Neural progenitor cell (in vitro differentiated cells): ENCODE data around the gene DLG2. TPM values are rescaled to one million over a fixed set of nuclear protein-coding genes. Genes with fewer than 3 reads are reported as not detected.

ENCODE experiments used
- DNase-seq: peaks from one replicate; pipeline ENCODE4 v3.0.0-alpha.2; 2016; ENCODE audit warnings: low spot score
- H2AFZ ChIP-seq: fragments of 200-600 bp; sonication (generic); replicated peaks from 2 replicates; pipeline ENCODE4 v1.6.1; 2016; ENCODE audit warnings: antibody characterized with exemption
- H3F3A ChIP-seq: fragments of 200-600 bp; sonication (generic); 2 replicates; pipeline ENCODE4 v1.6.1; 2016; ENCODE audit warnings: antibody characterized with exemption, low read depth
- H3K27ac ChIP-seq: fragments of 200-600 bp; sonication (generic); 2 replicates; pipeline ENCODE4 v1.5.1; 2016; ENCODE audit warnings: mild to moderate bottlenecking
- H3K27me3 ChIP-seq: fragments of 200-600 bp; sonication (generic); 2 replicates; pipeline ENCODE4 v1.6.1; 2016; ENCODE audit warnings: mild to moderate bottlenecking, moderate library complexity
- H3K36me3 ChIP-seq: fragments of 200-600 bp; sonication (generic); 2 replicates; pipeline ENCODE4 v1.5.1; 2016
- H3K4me1 ChIP-seq: fragments of 200-600 bp; sonication (generic); 2 replicates; pipeline ENCODE4 v1.6.1; 2016; ENCODE audit warnings: mixed run types
- H3K4me2 ChIP-seq: fragments of 200-600 bp; sonication (generic); 2 replicates; pipeline ENCODE4 v1.6.1; 2016
- H3K4me3 ChIP-seq: fragments of 200-600 bp; sonication (generic); 2 replicates; pipeline ENCODE4 v1.5.1; 2016
- H3K79me2 ChIP-seq: fragments of 200-600 bp; sonication (generic); 2 replicates; pipeline ENCODE4 v1.6.1; 2016; ENCODE audit warnings: low read depth
- H3K9ac ChIP-seq: fragments of 200-600 bp; sonication (generic); 2 replicates; pipeline ENCODE4 v1.6.1; 2016
- H3K9me3 ChIP-seq: fragments of 200-600 bp; sonication (generic); 2 replicates; pipeline ENCODE4 v1.5.1; 2016; ENCODE audit warnings: low read depth
- H4K20me1 ChIP-seq: fragments of 200-600 bp; sonication (generic); 2 replicates; pipeline ENCODE4 v1.6.1; 2016; ENCODE audit warnings: low read depth
- H3K27ac Mint-ChIP-seq: 3 replicates; pipeline ENCODE4 v1.8.0; 2021; ENCODE audit warnings: mixed read lengths
- H3K27me3 Mint-ChIP-seq: 2 replicates; pipeline ENCODE4 v1.8.0; 2022; ENCODE audit warnings: low read depth, mild to moderate bottlenecking, inconsistent platforms, moderate library complexity, mixed read lengths; ENCODE audit not compliant: insufficient read depth
- H3K36me3 Mint-ChIP-seq: 3 replicates; pipeline ENCODE4 v1.8.0; 2021; ENCODE audit warnings: mixed read lengths
- H3K4me1 Mint-ChIP-seq: 3 replicates; pipeline ENCODE4 v1.8.0; 2021; ENCODE audit warnings: mixed read lengths
- H3K4me3 Mint-ChIP-seq: 3 replicates; pipeline ENCODE4 v1.8.0; 2021; ENCODE audit warnings: mild to moderate bottlenecking, moderate library complexity, mixed read lengths
- H3K9me3 Mint-ChIP-seq: 3 replicates; pipeline ENCODE4 v1.8.0; 2020; ENCODE audit warnings: mixed read lengths
- EZH2 ChIP-seq: fragments of 200-600 bp; sonication (generic); IDR thresholded peaks from 2 replicates; pipeline ENCODE4 v1.6.1; 2017; ENCODE audit warnings: antibody characterized with exemption, mild to moderate bottlenecking, moderate library complexity
- EZH2phosphoT487 ChIP-seq: fragments of 200-600 bp; sonication (generic); IDR thresholded peaks from 2 replicates; pipeline ENCODE4 v1.6.1; 2017; ENCODE audit warnings: antibody characterized with exemption
- total RNA-seq: library from RNA; depleted of rRNA; stranded (reverse); fragments of >200 nt; gene quantifications from 2 replicates; pipeline ENCODE4 v1.2.3, GENCODE V29; 2015; ENCODE audit warnings: low replicate concordance
- TF ChIP-seq, protein P1 (sequence below): fragments of 200-600 bp; sonication (generic); IDR thresholded peaks from 2 replicates; pipeline ENCODE4 v1.5.1; 2017; ENCODE audit warnings: antibody characterized with exemption, mild to moderate bottlenecking

The DLG2 gene
- total RNA-seq, 1 donor from 2014 or later, result 7.5 TPM

DNA sequence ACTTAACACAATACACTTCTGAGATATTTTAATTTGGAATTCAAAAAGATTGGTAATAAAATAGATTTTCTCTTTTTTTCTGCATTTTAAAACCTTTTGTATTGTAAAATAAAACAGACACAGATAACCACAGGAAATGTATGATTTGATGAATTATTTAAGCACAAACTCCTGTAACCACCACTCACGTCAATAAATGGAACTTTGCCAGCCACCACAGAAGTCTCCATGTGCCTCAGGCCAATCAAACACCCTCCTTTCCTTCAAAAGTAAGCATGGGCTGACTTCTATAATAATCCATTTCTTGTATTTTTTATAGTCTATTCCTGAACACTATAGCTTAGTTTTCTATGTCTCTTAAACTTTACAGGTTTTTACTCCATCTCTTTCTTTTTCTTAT is 721.7 kb downstream of the DLG2 start:
- H3K4me2 ChIP-seq, result no peak overlapping the region
- H3K9me3 ChIP-seq, result no peaks in the 10 kb centered on the region
- H2AFZ ChIP-seq, result no peak overlapping the region
- no peak overlapping the region for H3K9ac ChIP-seq
- peaks cover 9% of the 10 kb centered on the region for H3F3A ChIP-seq
- no peaks in the 10 kb centered on the region for H3K79me2 ChIP-seq
- no peaks in the 10 kb centered on the region for H3K27me3 Mint-ChIP-seq
- no peaks in the 10 kb centered on the region for H4K20me1 ChIP-seq
- H3K4me1 Mint-ChIP-seq, result peaks cover 7% of the 10 kb centered on the region
- DNase-seq, result no peak
- H3K4me3 ChIP-seq, result no peak overlapping the region
- H3K4me1 ChIP-seq, result peaks cover 15% of the 10 kb centered on the region
- TF ChIP-seq, protein P1, sequence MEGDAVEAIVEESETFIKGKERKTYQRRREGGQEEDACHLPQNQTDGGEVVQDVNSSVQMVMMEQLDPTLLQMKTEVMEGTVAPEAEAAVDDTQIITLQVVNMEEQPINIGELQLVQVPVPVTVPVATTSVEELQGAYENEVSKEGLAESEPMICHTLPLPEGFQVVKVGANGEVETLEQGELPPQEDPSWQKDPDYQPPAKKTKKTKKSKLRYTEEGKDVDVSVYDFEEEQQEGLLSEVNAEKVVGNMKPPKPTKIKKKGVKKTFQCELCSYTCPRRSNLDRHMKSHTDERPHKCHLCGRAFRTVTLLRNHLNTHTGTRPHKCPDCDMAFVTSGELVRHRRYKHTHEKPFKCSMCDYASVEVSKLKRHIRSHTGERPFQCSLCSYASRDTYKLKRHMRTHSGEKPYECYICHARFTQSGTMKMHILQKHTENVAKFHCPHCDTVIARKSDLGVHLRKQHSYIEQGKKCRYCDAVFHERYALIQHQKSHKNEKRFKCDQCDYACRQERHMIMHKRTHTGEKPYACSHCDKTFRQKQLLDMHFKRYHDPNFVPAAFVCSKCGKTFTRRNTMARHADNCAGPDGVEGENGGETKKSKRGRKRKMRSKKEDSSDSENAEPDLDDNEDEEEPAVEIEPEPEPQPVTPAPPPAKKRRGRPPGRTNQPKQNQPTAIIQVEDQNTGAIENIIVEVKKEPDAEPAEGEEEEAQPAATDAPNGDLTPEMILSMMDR, result no peak
- TF ChIP-seq EZH2, result no peak
- TF ChIP-seq EZH2phosphoT487, result no peak
- no peak overlapping the region for H3K27ac Mint-ChIP-seq
- H3K27ac ChIP-seq, result no peak overlapping the region
- H3K4me3 Mint-ChIP-seq, result no peak overlapping the region
- H3K36me3 ChIP-seq, result no peaks in the 10 kb centered on the region
- no peaks in the 10 kb centered on the region for H3K36me3 Mint-ChIP-seq
- peaks cover 2% of the 10 kb centered on the region for H3K9me3 Mint-ChIP-seq
- H3K27me3 ChIP-seq, result no peaks in the 10 kb centered on the region

DNA sequence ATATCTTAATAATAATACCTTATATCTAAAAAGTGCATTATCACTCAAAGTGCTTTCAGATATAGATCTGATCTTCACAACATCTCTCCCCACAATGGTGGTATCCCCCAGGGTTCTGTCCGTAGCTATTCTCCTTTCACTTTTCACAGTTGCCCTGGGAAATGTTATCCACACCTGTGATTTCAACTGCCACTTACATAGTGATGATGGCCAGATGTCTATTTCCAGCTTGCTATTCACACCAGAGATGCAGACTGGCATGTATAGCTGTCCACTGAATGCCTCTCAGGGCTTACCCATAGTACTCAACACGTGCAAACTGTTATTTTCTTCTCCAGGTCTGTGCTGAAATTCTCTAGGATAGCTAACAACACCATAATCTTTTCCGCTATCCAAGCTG is 724.7 kb downstream of the DLG2 start:
- no peaks in the 10 kb centered on the region for H3K4me1 ChIP-seq
- no peak for DNase-seq
- no peaks in the 10 kb centered on the region for H3F3A ChIP-seq
- no peak overlapping the region for H3K9ac ChIP-seq
- no peaks in the 10 kb centered on the region for H3K79me2 ChIP-seq
- no peaks in the 10 kb centered on the region for H3K27me3 ChIP-seq
- H4K20me1 ChIP-seq, result no peaks in the 10 kb centered on the region
- Mint-ChIP-seq H3K36me3 (no peaks in the 10 kb centered on the region), H3K4me1 (no peaks in the 10 kb centered on the region), H3K27ac (no peak overlapping the region), H3K9me3 (no peaks in the 10 kb centered on the region), H3K27me3 (no peaks in the 10 kb centered on the region), H3K4me3 (no peak overlapping the region)
- H3K4me2 ChIP-seq, result no peak overlapping the region
- H3K36me3 ChIP-seq, result no peaks in the 10 kb centered on the region
- TF ChIP-seq EZH2phosphoT487 (no peak), EZH2 (no peak)
- TF ChIP-seq, protein P1, result no peak
- no peak overlapping the region for H3K27ac ChIP-seq
- H3K4me3 ChIP-seq, result no peak overlapping the region
- no peak overlapping the region for H2AFZ ChIP-seq
- H3K9me3 ChIP-seq, result no peaks in the 10 kb centered on the region

DNA sequence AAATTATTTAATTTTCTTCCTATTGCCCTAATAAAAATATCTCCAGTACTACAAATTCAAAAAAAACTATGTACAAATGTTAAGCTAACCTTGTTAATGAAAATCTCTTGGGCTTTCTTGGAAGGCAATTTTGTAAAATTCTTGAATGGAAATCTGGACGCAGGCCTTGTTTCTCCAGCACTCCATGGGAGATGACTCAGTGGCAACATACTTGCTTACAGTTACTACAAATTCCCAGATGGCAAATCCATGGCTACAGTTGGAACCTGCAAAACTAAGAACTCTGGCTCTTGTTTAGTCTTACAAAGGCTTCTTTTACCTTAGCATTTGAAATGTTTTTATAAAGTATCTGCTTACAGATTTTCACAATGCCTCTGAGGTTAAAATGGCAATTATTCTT is 725.2 kb downstream of the DLG2 start:
- Histone ChIP-seq H2AFZ (no peak overlapping the region), H3K27ac (no peak overlapping the region)
- H3K4me1 Mint-ChIP-seq, result no peaks in the 10 kb centered on the region

More for the DNA sequence above, 725.2 kb downstream of the DLG2 start:
- no peak for DNase-seq
- Histone ChIP-seq H3K4me3 (no peak overlapping the region), H3K36me3 (no peaks in the 10 kb centered on the region), H4K20me1 (no peaks in the 10 kb centered on the region), H3K9ac (no peak overlapping the region), H3K9me3 (no peaks in the 10 kb centered on the region), H3K79me2 (no peaks in the 10 kb centered on the region), H3K4me1 (no peaks in the 10 kb centered on the region), H3K4me2 (no peak overlapping the region), H3K27me3 (no peaks in the 10 kb centered on the region), H3F3A (no peaks in the 10 kb centered on the region)
- no peak overlapping the region for H3K4me3 Mint-ChIP-seq
- no peaks in the 10 kb centered on the region for H3K9me3 Mint-ChIP-seq
- TF ChIP-seq EZH2 (no peak), EZH2phosphoT487 (no peak)
- TF ChIP-seq, protein P1, result no peak
- no peak overlapping the region for H3K27ac Mint-ChIP-seq
- no peaks in the 10 kb centered on the region for H3K27me3 Mint-ChIP-seq
- H3K36me3 Mint-ChIP-seq, result no peaks in the 10 kb centered on the region
